ENCODE measurements around the gene APLN.

Gene APLN

GRCh38 chrX:129654652-129655546, at the start of gene APLN:
Gene APLN, minus strand, starts transcription at chrX:129654956. Its CDS starts 326 bp downstream, at chrX:129654630.
- no peak for DNase-seq

DNA sequence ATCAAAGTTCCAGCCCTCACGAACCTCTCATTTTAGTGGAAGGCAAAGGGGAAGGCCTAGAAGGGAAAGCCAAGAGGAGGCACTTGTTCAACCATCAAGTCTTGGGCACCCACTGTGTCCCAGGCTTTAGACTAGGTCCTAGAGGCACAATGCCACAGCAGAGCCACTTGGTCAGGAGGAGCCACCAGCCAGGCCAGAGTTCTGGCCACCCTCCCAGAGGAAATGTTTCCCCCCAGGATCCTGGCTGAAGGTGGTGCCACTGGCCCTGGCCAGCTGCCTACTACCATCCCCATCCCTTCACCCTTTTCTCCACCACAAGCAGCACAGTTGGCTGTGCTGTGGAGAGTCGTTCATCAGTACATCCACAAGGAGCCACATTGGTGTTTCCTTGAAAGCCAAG, 49.7 kb upstream of the APLN start:
- no peak for DNase-seq

- DNase-seq: no peak
These were observed 46.9 kb upstream of the APLN start for GRCh38 chrX:129701624-129702069.

DNA sequence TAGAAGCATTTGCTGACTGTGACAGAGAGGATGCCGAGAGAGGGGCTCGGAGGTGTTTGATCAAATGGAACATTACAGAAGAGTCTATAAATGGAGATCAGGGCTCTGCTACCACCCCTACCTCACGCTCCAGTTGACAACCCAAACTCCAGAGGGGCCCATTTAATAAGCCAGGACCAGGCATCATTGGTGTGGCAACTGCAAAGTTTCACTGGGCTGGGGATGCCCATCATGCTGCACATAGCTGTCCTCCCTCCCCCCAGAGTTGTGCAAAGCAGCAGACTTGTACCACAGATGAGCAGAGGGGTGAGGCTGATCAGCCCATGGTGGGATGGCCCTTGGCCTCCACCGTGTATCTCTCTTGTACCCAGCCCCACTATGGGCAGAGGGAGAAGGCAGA, 45.8 kb upstream of the APLN start:
- DNase-seq: no peak

DNA sequence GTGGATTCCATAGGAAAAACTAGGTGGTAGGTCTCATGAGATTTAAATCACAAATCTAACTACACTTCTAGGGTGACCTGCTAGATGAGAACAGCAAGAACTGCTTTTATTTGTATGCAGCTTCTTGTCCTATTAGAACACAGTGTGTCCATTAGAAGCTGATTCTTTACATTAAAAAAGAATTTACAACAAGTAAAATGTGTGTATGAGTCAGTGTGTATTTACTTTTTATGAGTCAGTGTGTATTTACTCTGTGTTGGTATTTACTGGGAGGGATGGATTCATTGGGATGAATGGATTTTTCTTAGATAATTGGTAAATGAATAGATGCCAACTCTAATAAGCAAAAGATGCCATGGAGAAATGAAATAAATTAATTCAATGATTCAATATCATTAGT, 43.4 kb upstream of the APLN start:
- DNase-seq: no peak

DNA sequence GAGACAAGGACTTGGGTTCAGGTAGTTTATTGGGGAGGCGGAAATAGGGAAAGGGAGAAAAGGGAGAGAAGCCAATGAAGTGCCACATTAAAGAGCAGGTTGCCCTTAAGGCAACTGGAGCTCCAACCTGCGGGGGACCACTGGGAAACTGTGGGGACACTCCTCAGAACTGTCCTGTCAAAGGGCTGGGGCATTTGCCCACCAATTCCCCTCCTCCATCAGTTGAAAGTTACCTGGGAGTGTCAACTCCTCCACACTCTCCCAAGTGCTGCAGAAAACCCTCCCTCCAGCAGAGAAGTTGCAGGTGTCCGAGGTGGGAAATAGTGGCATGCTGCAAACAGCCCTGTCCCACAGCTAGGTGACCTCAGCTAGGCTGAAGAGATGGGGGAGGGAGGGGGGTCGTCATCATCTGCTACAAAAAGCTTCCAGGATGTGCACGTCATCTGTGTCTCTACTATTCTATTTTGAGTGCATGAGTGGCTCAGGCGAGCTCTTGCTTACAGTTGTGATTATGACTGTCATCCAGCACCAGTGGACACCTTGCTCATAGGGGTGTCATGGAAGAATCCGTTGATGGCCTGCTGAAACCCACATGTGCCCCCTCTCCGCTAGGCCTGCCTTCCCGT, 42.6 kb upstream of the APLN start:
- no peak for DNase-seq

- DNase-seq: no peak
These were observed 41.9 kb upstream of the APLN start for GRCh38 chrX:129696463-129697155.

GRCh38 chrX:129695937-129696336, 41.2 kb upstream of the APLN start:
- no peak for DNase-seq

GRCh38 chrX:129695535-129695934, 40.8 kb upstream of the APLN start:
- DNase-seq: no peak

GRCh38 chrX:129694805-129695204, 40.0 kb upstream of the APLN start:
- no peak for DNase-seq

GRCh38 chrX:129693354-129693753, 38.6 kb upstream of the APLN start:
- no peak for DNase-seq

DNA sequence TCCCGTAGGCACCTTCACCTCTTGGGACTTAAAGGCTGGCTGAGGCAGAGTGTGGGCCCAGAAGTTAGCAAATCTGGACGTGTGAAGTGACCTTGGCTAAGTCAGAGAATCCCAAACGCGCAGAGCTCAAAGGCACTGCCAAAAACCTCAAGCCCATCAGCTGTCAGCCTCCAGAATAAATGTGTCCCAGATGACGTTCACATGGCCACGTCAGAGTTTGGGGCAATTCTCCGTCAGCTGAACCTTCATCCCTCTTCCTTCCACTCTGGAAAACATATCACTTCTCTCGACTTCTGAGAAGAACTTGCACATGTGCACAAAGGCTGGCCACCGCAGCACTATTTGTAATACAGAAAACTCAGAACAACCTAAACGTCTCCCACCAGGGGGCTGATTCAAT, 35.7 kb upstream of the APLN start:
- no peak for DNase-seq

- DNase-seq: no peak
These were observed 35.0 kb upstream of the APLN start for GRCh38 chrX:129689796-129690195.

DNA sequence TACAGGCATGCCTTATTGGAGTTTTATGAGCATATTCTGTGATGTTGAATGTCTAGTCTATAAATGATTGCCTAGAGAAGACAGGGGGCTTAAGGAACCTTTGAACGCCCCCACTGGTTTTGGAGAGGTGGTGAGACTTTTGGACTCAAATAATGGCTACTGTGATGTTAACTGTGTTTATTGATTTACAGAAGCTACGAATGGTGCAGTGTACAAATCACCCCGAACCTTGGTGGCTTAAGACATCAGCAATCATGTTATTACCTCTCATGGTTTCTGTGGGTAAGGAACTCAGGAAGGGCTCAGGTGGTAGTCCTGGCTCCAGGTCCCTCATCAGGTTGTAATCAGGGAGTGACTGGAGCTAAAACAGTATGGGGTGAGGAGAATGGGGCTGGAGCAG, 33.3 kb upstream of the APLN start:
- no peak for DNase-seq

- no peak for DNase-seq
These were observed 31.7 kb upstream of the APLN start for GRCh38 chrX:129686422-129686948.

GRCh38 chrX:129682979-129683378, 28.2 kb upstream of the APLN start:
- no peak for DNase-seq

DNA sequence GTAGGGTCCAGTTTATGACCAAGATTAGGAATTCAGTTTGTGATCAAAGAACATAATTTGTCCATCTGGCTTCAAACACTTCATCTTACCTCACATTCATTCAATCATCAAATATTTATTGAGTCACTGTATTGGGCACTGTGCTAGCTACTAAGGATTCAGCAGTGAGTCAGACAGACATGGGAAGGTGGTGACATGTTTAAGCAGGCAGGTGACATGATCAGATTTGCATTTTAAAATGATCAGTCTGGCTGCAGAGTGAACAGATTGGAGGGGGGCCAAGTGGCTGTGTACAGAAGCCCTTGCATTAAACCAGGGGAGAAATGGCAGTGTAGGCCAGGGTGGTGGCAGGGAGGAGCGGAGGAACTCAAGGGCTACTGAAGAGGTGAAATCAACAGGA, 25.1 kb upstream of the APLN start:
- no peak for DNase-seq

GRCh38 chrX:129678614-129679195, 23.9 kb upstream of the APLN start:
- peak; percentile 37 for DNase-seq

DNA sequence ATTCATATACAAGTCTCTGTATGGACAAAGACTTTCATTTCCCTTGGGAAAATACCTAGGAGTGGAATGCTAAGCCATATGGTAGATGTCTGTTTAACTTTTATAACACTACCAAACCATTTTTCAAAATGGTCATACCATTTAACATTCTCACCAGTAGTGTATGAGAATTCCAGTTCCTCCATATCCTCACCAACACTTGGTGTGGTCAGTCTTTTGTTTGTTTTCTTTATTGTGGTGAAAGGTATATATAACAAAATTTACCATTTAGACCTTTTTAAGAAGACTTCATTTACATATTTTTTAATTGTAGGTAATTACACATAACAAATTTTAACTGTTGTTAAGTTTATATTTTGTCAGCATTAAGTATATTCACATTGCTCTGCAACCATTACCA, 12.7 kb upstream of the APLN start:
- DNase-seq: no peak

GRCh38 chrX:129665916-129666644, 11.3 kb upstream of the APLN start:
- no peak for DNase-seq

DNA sequence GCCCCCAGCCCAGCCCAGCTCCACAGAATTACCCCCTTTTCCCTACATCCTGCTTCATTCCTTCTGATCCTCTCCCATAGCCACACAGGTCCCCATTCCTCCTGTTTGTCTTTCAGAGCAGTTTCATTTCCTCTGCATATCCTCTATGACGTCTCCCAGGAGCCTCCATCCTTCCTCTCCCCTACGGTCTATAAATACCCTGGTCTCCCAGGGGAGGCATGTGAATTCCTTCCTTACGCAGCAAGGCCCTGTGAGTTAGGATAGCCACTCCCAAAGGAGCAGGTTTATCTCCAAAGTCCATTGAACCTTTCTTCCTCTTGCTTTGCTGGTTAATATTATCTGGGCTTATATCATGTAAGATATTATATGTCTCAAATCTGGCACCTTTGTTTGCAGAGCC, 8.4 kb upstream of the APLN start:
- no peak for DNase-seq

DNA sequence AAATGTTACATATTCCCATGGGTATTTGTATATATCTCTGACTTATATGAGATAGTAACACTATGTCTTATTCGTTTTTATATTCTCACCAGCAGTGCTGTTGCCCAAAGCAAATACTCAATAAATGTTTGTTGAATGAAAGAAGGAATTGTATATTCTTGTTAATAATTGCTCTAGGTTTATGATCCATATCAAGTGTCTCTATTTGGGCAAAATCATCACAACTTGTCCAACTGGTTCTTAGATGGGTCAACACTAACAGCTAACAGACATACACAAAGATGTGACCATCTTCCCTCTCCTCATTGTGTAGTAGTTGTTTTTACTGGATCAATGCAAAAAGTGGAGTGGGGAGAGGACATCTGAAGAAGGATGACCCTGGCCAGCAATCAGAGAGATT, 6.6 kb upstream of the APLN start:
- no peak for DNase-seq
